ENCODE measurements around the gene FSIP1. TPM values are rescaled to one million over a fixed set of nuclear protein-coding genes. Genes with fewer than 3 reads are reported as not detected.
A peak's percentile ranks its signal among the peaks of the same experiment; 100 is the strongest.

The FSIP1 gene
- total RNA-seq, 3 donors from 2014 or later = 4.1 to 12.1 (median 5.1) TPM

GRCh38 chr15:39777496-39777895, 5.1 kb downstream of the FSIP1 start:
- no peaks in the 10 kb centered on the region for H3K36me3 ChIP-seq (ENCODE audit: low read depth)
- no peak overlapping the region for H3K4me3 ChIP-seq
- no peaks in the 10 kb centered on the region for H3K9me3 ChIP-seq
- DNase-seq (no peak), ATAC-seq (no peak)
- no peaks in the 10 kb centered on the region for H3K4me1 ChIP-seq (ENCODE audit: low read depth)
- intact Hi-C loops (cut with DNase I, micrococcal nuclease) = no loop called here
- no peak for TF ChIP-seq CTCF (IDR thresholded peaks at IDR 0.05)

- Histone ChIP-seq H3K9me3 (no peaks in the 10 kb centered on the region), H3K4me1 (ENCODE audit: low read depth) (no peaks in the 10 kb centered on the region), H3K36me3 (ENCODE audit: low read depth) (no peaks in the 10 kb centered on the region), H3K4me3 (no peak overlapping the region)
- ATAC-seq = no peak
- no peak for TF ChIP-seq CTCF (IDR thresholded peaks at IDR 0.05)
- intact Hi-C loops (cut with DNase I, micrococcal nuclease) = no loop called here
- no peak for DNase-seq
Measured at GRCh38 chr15:39776068-39776467, 6.6 kb downstream of the FSIP1 start.

DNA sequence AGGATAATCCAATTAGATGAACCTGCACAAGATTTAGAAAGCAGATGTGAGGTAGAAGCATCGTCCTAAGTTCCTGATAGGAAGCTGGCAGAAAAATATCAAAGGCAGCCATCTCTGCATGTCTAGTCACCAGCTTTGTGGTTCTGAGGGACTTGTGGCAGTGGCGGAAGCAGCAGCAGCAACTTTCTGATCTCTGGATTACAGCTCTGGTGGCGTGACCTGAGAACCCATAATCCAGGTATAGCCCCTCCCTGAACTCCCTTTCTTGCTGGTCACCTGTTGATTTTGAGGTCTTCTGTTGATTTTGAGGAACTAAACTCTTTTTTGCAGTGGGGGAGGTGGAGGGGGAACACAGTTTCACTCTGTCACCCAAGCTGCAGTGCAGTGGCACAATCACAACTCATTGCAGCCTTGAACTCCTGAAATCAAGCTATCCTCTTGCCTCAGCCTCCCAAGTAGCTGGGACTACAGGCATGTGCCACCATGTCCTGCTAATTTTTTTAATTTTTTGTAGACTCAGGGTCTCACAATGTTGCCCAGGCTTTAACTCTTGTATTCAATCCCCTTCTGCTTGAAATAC, 7.9 kb downstream of the FSIP1 start:
- DNase-seq = no peak
- ATAC-seq = peak; percentile 30
- intact Hi-C loops (cut with DNase I, micrococcal nuclease) = no loop called here
- no peaks in the 10 kb centered on the region for H3K4me1 ChIP-seq (ENCODE audit: low read depth)
- no peak for TF ChIP-seq CTCF (IDR thresholded peaks at IDR 0.05)
- H3K4me3 ChIP-seq = no peak overlapping the region
- H3K9me3 ChIP-seq = no peaks in the 10 kb centered on the region
- H3K36me3 ChIP-seq (ENCODE audit: low read depth) = no peaks in the 10 kb centered on the region

- intact Hi-C loops (cut with DNase I, micrococcal nuclease) = no loop called here
- no peak overlapping the region for H3K4me3 ChIP-seq
- no peak for TF ChIP-seq CTCF (IDR thresholded peaks at IDR 0.05)
- ATAC-seq (peak; percentile 46), DNase-seq (no peak)
- H3K9me3 ChIP-seq = no peaks in the 10 kb centered on the region
- no peaks in the 10 kb centered on the region for H3K4me1 ChIP-seq (ENCODE audit: low read depth)
- no peaks in the 10 kb centered on the region for H3K36me3 ChIP-seq (ENCODE audit: low read depth)
Measured at GRCh38 chr15:39770748-39771689, 11.6 kb downstream of the FSIP1 start.

DNA sequence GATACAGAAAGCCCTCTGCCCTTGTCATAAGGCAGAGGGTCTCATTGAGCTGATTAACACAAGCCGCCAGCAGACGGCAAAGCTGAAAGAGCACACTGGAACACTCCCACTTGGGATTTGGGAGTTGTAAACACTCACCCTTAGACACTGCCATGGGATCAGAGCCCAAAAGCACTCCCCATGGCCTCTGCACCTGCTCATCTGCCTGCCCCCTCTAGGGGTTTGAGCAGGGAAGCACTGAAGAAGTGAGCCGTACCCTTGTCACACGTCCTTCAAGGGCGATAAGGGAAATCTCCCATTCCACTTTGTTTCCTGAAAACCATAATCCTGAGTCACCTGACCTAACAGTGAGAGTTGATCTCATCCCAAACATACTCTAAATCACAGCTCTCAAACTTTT, 14.7 kb downstream of the FSIP1 start:
- Histone ChIP-seq H3K4me3 (no peak overlapping the region), H3K9me3 (no peaks in the 10 kb centered on the region), H3K4me1 (ENCODE audit: low read depth) (no peaks in the 10 kb centered on the region), H3K36me3 (ENCODE audit: low read depth) (no peaks in the 10 kb centered on the region)
- TF ChIP-seq CTCF (IDR thresholded peaks at IDR 0.05) = no peak
- no peak for ATAC-seq
- intact Hi-C loops (cut with DNase I, micrococcal nuclease) = no loop called here
- DNase-seq = no peak

Measured in mucosa of descending colon (tissue), 3 donors.